Measurements from ENCODE around the gene GNAQ.

GNAQ gene

GRCh38 chr9:77981907-77982306, 49.7 kb downstream of the GNAQ start:
- TF ChIP-seq CTCF (IDR thresholded peaks at IDR 0.05; ENCODE audit: borderline replicate concordance, extremely low read depth, low read length, poor library complexity, severe bottlenecking) (no peak), EZH2 (IDR thresholded peaks at IDR 0.05; ENCODE audit: borderline replicate concordance, low read depth, low read length, severe bottlenecking) (no peak)
- Histone ChIP-seq H3K9ac (ENCODE audit: low read depth, low read length) (no peak overlapping the region), H3K27me3 (ENCODE audit: insufficient read depth, low read length, poor library complexity) (no peaks in the 10 kb centered on the region), H3K4me3 (ENCODE audit: low read depth in 1 of 2, low read length in 2 of 2) (no peak overlapping the region), H2AFZ (ENCODE audit: low read depth, low read length) (no peak overlapping the region), H3K4me2 (ENCODE audit: insufficient read depth, low read length) (no peak overlapping the region), H3K79me2 (ENCODE audit: insufficient read depth, low read length) (peaks cover 99% of the 10 kb centered on the region), H4K20me1 (ENCODE audit: insufficient read depth, low read length) (peaks cover 54% of the 10 kb centered on the region), H3K36me3 (ENCODE audit: insufficient read depth, low read length) (peaks cover 19% of the 10 kb centered on the region), H3K9me3 (ENCODE audit: insufficient read depth, low read length, severe bottlenecking) (no peaks in the 10 kb centered on the region), H3K4me1 (ENCODE audit: insufficient read depth, low read length) (peaks cover 57% of the 10 kb centered on the region), H3K27ac (ENCODE audit: low read length) (no peak overlapping the region; the same call in 1 of the 2 replicates)
- DNase-seq (no peak), ATAC-seq (ENCODE audit: insufficient read depth, low read depth) (no peak)

GRCh38 chr9:77981332-77981731, 50.3 kb downstream of the GNAQ start:
- Histone ChIP-seq H2AFZ (ENCODE audit: low read depth, low read length) (no peak overlapping the region), H3K79me2 (ENCODE audit: insufficient read depth, low read length) (peaks cover 99% of the 10 kb centered on the region), H4K20me1 (ENCODE audit: insufficient read depth, low read length) (peaks cover 56% of the 10 kb centered on the region), H3K4me1 (ENCODE audit: insufficient read depth, low read length) (peaks cover 57% of the 10 kb centered on the region), H3K27ac (ENCODE audit: low read length) (no peak overlapping the region; the same call in none of the 2 replicates), H3K4me2 (ENCODE audit: insufficient read depth, low read length) (no peak overlapping the region), H3K36me3 (ENCODE audit: insufficient read depth, low read length) (peaks cover 19% of the 10 kb centered on the region), H3K9me3 (ENCODE audit: insufficient read depth, low read length, severe bottlenecking) (no peaks in the 10 kb centered on the region), H3K4me3 (ENCODE audit: low read depth in 1 of 2, low read length in 2 of 2) (no peak overlapping the region), H3K9ac (ENCODE audit: low read depth, low read length) (no peak overlapping the region), H3K27me3 (ENCODE audit: insufficient read depth, low read length, poor library complexity) (no peaks in the 10 kb centered on the region)
- TF ChIP-seq EZH2 (IDR thresholded peaks at IDR 0.05; ENCODE audit: borderline replicate concordance, low read depth, low read length, severe bottlenecking): no peak
- TF ChIP-seq CTCF (IDR thresholded peaks at IDR 0.05; ENCODE audit: borderline replicate concordance, extremely low read depth, low read length, poor library complexity, severe bottlenecking): no peak
- DNase-seq (no peak), ATAC-seq (ENCODE audit: insufficient read depth, low read depth) (0 out of 3 replicates have a peak, but pooled peaks have one; percentile 30)

GRCh38 chr9:77980622-77981021, 51.0 kb downstream of the GNAQ start:
- Histone ChIP-seq H4K20me1 (ENCODE audit: insufficient read depth, low read length) (peaks cover 53% of the 10 kb centered on the region), H3K27me3 (ENCODE audit: insufficient read depth, low read length, poor library complexity) (no peaks in the 10 kb centered on the region), H3K27ac (ENCODE audit: low read length) (no peak overlapping the region), H3K79me2 (ENCODE audit: insufficient read depth, low read length) (peaks cover 99% of the 10 kb centered on the region), H3K4me1 (ENCODE audit: insufficient read depth, low read length) (peaks cover 57% of the 10 kb centered on the region), H3K4me3 (ENCODE audit: low read depth in 1 of 2, low read length in 2 of 2) (no peak overlapping the region), H2AFZ (ENCODE audit: low read depth, low read length) (no peak overlapping the region), H3K36me3 (ENCODE audit: insufficient read depth, low read length) (peaks cover 19% of the 10 kb centered on the region), H3K9ac (ENCODE audit: low read depth, low read length) (no peak overlapping the region), H3K9me3 (ENCODE audit: insufficient read depth, low read length, severe bottlenecking) (no peaks in the 10 kb centered on the region), H3K4me2 (ENCODE audit: insufficient read depth, low read length) (no peak overlapping the region)
- TF ChIP-seq EZH2 (IDR thresholded peaks at IDR 0.05; ENCODE audit: borderline replicate concordance, low read depth, low read length, severe bottlenecking): no peak
- TF ChIP-seq CTCF (IDR thresholded peaks at IDR 0.05; ENCODE audit: borderline replicate concordance, extremely low read depth, low read length, poor library complexity, severe bottlenecking): no peak
- no peak for DNase-seq
- no peak for ATAC-seq (ENCODE audit: insufficient read depth, low read depth)

All from DND-41 (cell line).